HG03575 (cell line): Measurements from ENCODE around the gene C1orf198.

Experiments used
- ATAC-seq: cut with Tn5 transposase; IDR thresholded peaks from one replicate; pipeline ENCODE4 v1.9.1; 2021; ENCODE audit not compliant: unreplicated experiment, insufficient number of reproducible peaks, low FRiP score; ENCODE audit errors: extremely low read depth

C1orf198 gene

DNA sequence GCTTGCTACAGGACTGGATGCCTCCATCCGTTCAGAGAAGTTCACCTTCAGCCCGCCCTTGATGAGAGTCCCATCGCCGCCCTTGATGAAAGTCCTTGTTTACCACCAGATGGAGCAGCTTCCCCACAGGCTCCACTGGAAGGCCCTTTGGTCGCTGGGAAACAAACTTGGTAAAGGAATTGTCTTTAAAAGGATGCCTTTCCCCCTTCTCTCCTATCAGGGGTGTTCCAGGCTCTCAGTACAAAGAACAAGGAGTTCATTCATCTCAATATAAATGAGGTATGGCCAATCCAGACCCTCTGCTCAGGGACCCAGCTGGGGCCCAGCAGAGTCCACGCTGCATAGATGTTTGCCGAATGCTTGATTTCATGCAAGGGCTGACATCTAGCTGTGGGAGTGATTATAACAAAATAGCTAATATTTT, 70.4 kb downstream of the C1orf198 start:
- no peak for ATAC-seq

DNA sequence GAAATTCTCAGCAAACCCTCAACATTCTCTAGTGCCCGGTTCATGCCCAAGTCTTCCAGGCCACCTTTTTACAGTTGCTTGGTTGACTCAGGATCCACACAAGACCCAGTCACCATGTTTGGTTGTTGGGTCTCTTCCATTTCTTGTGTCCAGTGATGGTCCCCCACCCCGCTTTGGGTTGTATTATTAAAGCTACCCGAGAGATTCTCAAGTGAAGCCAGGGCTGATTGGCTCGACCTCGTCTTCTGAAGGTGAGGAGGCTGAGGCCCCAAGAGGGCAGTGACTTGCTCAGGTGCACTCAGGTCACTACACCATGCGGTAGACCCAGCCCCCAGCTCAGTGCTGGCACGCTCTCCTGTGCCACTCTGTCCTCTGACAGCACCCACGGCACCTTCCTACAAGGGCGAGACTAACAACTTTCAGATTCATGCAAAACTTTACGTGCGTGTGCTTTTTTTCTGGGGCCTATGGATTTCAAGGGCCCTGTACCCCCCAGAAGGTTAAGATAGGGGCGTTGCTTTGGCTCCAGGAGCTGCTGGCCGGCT, 70.9 kb downstream of the C1orf198 start:
- no peak for ATAC-seq

DNA sequence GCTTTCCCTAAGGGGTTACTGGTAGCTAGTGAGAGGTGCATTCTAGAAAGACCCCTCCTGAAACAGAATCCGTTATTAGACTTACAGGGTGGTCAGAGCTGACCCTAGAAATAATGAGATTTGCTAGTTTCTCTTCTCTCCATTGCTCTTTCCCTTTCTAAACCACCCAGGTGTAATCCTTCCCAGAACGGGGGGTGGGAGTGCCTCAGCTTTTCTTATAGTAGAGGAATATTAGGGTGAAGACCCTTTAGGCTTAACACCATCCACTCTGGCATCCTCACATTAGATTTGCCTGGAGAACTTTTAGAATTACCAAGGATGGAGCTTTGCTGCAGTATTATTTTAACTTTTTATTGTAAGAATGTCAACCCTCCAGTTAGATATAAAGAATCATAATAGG, 71.7 kb downstream of the C1orf198 start:
- no peak for ATAC-seq

DNA sequence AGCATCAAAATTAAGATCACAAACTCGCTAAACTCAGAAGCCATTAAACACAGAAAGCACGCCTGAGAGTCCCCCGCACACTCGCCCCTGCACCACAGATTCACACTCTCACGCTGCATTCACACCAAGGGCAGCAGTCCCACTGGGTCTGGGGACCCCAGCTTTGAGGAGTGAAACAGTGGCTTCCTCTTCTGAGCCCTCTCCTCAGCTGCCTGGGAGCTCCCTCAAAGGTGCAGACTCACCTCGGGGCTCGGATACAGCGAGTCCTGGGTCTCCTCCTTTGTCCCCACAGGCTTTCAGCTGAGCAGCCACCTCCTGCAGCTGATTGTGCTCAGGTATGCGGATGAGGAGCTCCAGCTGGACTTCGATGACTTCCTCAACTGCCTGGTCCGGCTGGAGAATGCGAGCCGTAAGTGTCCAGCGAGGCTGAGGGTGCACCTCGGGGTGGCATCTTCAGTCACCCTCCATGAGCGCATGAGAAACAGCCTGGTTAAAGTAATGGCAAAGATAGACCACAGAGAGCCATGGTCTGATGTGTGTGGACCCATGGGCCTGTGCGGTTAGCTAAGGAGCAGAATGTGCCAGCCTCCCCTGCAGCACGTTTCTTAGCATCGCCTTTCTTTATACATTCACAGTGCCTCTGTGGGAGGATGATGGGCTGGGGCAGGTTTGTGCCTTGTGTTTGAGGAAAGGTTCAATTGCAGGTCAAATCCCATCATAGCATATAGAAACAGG, 73.3 kb downstream of the C1orf198 start:
- ATAC-seq = no peak

DNA sequence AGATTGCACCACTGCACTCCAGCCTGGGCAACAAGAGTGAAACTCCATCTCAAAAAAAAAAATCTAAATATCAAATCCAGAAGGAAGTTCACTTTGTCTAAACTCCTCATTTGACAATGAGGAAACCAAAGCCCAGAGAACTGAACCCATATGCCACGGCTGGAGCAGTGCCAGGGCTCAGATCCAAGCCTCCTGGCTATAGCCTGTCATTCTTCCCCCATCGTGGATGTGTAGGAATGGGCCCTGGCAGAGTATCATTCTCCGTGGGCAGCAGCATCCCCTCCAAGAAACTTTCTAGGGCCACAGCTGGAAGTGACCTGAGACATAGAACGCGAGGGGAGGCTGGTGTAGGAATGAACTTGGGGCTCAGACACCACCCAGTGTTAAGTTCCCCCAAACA, 73.9 kb downstream of the C1orf198 start:
- ATAC-seq = no peak

DNA sequence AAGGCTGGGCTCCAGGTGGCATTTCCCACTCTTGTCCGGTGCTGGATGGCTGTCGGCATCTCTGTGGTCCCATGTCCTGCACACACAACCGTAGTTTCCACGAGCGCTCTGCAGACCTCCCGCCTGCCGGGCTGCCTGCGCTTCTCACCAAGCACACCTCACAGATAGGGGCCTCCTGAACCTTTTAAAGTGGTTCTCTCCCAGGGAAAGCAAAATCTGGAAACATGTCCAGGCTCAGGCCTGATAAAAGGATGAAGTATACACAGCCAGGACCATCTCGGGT, 74.9 kb downstream of the C1orf198 start:
- ATAC-seq = no peak

DNA sequence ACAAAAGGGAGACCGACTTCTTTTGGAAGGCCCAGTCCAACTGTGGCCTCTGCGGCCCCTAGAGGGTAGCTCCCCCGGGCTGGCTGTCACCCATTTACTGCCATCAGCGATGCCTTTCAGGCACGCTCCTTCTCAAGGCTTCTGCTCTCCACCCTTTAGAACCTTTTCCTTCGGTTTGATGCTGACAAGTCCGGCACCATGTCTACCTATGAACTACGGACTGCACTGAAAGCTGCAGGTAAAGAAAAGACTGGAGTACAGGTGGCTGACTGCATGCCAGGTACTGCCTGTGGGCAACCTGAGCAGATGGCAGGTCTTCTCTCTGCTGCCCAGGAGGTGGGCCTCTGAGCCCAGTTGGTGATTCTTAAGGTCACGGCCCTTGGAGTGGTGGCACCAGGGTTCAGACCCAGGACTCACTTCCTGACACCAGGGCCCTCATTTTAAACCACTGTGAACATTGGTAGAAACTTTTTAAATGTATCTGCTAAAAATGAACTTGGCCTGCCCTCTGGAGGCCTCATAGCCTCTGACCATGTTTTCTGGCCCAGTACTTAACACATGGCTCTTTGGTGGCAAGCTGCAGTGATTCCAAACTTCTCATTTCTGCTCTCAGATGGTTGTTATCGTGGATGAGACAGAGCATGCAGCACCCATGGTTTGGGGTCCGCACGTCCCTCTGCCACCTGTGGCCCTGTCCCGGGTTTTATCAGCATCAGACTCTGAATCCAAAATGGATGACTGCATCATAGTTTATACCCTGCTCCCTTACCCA, 75.4 kb downstream of the C1orf198 start:
- ATAC-seq = no peak

DNA sequence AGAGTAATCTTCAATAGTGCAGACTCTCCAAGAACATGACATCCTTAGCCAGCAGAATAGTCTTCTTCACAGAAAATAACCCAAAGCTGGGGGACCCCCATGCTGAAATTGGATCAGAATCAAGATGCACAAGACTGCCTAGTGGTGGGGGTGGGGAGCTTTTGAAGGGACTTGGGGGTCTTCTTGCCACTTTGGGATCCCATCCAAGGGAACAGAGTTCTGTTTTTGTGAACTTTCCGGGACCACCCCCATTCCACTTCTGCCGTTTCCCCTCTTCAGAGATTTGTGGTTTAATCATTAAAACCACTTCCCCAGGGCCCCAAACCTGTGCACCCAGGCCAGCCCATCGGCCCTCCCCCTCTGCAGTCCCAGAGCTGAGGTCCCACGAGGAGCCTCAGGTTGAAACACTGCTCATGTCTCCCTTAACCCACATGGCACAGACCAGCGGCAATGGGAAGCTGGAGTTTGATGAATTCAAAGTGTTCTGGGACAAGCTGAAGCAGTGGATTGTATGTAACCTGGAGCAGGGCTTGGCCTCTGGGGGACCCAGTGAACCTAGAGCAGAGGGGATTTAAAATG, 76.2 kb downstream of the C1orf198 start:
- no peak for ATAC-seq

DNA sequence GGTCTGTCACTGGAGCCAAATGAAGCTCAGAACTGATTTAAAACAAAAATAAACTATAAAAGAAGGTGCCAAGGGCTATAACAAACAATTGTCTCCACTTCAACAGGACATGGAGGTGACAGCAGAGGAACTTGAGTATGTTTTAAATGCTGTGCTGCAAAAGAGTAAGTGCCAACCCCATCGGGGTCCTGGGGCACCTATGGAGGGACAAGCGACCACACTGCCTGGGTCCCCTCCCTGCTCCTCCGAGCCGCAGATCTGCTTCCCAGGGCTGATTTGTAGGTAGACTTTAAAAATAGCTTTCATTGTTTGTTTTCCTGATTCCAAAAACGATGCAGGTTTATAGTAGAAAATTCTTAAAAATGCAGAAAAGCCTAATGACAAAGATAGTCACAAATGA, 78.3 kb downstream of the C1orf198 start:
- no peak for ATAC-seq

DNA sequence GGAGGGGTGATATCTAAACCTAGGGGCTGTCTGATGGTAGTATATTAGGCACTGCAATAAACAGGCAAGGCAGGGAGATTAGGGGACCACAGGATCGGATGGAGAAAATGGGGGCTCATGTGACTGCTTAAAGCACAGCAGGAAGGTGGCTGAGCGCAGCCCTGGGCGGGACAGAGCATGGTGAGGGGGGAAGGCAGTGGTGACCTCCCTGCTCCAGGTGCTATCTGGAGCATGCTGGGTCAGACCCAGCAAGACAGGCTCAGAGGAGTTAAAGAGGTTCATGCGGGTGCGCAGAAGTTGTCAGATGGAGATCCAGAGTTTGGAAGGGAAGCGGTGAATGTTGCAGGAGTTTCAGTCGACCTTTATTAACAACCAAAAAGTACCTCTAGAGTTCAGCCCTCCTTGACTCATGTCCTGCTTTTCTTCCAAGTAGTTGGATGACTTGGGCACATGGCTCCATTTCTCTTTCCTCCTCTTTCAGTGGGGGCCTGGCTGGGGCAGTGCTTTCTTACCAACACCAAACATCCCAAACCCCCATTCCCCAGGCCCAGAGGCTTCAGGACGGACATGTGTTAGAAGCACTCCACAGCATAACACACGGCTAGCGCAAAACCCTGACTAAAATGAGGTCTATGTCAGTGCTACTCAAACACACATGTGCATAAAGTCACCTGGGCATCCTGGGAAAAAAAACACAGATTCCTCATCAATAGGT, 79.6 kb downstream of the C1orf198 start:
- no peak for ATAC-seq

DNA sequence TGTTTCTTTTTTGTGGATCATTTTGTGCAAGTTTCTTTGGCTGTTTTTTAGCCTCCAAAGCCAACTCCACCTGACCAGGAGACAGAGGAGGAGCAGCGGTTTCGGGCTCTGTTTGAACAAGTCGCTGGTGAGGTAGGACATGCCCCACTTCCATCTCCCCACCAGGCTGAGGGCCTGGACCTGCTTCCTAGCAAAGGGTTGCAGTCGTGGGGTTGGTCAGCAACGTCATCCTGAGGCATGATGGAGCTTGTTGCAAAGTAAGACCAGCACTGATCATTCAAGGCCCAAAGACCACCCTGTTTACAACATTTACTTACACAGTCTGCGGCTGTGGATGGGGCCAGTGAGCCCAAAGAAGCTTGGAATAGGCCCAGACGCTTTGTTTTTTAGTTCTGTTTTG, 80.8 kb downstream of the C1orf198 start:
- ATAC-seq = no peak
